Lower leg skin (tissue), 3 donors: ENCODE measurements around the gene VAV2.

Source experiments
- POLR2A ChIP-seq, 2 donors: fragments of 450-650 bp; IDR thresholded peaks; one replicate each; pipeline ENCODE4 v1.6.1; 2016 to 2017; ENCODE audit warnings: antibody characterized with exemption in 2 of 2, mild to moderate bottlenecking in 1 of 2, moderate library complexity in 1 of 2
- TF ChIP-seq, protein P1 (sequence below), 3 donors: fragments of 450-650 bp; IDR thresholded peaks; one replicate each; pipeline ENCODE4 v1.5.1; 2016; ENCODE audit warnings: antibody characterized with exemption in 3 of 3, mild to moderate bottlenecking in 3 of 3, moderate library complexity in 2 of 3

DNA sequence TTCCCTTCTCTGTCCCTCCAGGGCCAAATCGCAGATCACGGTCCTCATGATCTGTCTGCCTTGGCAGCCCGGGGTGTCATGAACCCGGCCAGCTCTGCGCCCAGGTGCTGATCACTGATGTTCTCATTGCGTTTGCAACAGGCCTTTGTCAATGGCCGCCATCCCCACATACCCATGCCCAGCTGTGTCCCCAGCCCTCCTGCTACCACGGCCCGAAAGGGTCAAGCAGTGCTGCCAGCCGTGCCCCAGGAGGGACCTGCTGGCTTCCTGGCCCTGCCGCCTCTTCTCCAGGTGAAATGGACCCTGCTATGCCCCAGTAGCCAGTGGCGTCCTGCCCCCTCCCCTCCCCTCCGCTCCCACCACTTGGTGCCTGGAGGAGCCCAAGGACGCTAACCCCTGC lies 12.8 kb upstream of the VAV2 start:
- TF ChIP-seq, protein P1, sequence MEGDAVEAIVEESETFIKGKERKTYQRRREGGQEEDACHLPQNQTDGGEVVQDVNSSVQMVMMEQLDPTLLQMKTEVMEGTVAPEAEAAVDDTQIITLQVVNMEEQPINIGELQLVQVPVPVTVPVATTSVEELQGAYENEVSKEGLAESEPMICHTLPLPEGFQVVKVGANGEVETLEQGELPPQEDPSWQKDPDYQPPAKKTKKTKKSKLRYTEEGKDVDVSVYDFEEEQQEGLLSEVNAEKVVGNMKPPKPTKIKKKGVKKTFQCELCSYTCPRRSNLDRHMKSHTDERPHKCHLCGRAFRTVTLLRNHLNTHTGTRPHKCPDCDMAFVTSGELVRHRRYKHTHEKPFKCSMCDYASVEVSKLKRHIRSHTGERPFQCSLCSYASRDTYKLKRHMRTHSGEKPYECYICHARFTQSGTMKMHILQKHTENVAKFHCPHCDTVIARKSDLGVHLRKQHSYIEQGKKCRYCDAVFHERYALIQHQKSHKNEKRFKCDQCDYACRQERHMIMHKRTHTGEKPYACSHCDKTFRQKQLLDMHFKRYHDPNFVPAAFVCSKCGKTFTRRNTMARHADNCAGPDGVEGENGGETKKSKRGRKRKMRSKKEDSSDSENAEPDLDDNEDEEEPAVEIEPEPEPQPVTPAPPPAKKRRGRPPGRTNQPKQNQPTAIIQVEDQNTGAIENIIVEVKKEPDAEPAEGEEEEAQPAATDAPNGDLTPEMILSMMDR (IDR thresholded peaks at IDR 0.05) = no peak
- no peak for TF ChIP-seq POLR2A (IDR thresholded peaks at IDR 0.05)
